NCI-H2029 (cell line): ENCODE data around the gene RNF166.

Experiments
- DNase-seq: peaks from one replicate; lab custom pipeline; 2025; lab: John Stamatoyannopoulos, UW

Gene RNF166

GRCh38 chr16:88706965-88707826, 988 bp upstream of the RNF166 start:
- DNase-seq = no peak

GRCh38 chr16:88705801-88706228, 393 bp downstream of the RNF166 start:
- DNase-seq = no peak

GRCh38 chr16:88705076-88705684, 1.0 kb downstream of the RNF166 start:
- DNase-seq = no peak

DNA sequence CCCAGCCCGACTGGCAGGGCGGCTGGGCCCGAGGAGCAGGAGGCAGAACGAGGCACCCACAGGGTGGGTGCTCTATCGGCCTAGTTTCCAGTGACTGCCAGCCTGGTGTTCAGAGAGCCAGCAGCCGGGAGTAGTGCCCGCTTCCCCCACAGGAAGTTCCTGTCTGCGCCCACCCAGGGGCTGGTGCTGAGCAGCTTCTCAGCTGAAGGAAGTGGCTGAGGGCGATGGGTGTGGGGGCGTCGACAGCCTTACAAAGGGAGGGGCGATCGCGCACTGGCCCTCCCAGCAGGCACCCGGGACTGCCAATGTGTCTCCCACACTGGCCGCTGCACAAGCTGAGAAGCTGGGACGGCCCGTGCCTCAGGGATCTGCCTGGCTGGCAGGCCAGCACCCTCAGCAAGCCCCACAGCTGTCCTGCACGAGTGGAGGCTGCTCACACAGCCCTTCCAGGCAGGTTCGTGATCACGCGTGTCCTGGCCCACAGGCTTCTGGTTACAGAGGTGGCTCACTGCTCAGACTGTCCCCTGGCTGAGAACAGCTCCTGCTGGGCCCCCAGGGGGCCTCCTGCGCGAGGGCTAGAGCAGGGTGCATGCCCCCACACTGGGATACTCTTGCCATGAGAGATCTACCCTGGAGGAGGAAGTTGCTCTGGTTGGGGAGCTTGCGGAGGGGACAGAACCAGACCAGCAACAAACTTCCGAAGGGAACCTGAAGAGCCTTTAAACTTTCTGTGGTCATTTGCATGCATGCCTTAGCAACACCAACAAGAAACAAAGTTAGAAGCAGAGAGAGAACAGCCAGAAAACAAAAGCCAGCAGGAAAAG, 2.5 kb downstream of the RNF166 start:
- DNase-seq = no peak

GRCh38 chr16:88702371-88703210, 3.6 kb downstream of the RNF166 start:
- DNase-seq = no peak

DNA sequence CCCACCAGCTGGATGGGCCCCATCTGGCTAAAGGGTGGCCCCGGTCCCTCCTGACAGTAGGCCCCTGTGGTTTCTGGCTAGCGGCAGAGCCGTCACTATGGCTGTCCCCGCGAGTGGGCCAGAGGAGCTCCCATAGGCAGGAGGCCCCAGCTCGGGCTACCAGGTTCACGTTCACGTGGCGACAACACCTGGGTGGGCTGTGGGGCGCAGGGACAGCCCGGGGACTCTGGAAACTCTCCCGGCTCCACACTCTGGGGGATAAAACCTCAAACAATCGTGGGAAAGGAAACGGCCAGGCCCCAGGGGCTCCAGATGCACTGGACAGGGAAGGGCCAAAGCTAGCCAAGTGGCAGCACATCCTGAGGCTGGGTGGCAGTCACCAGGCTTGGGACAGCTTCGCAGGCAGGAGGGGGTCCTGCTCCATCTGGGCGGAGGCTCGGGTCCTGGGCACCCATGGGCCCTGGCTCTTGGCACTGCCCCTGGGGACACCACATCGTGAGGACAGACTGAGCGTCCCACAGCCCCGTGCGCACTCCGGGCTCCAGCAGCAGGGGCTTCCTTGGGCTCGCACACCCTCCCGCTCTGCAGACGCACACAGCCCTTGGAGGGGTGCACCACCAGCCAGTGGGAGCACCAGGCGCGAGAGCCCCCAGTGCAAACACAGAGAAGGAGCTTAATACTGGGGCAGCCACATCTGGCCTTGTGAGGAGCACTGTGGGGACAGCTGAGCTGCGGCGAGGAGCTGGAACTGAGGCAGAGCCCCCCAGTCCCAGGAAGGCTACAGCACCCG, 4.4 kb downstream of the RNF166 start:
- no peak for DNase-seq

DNA sequence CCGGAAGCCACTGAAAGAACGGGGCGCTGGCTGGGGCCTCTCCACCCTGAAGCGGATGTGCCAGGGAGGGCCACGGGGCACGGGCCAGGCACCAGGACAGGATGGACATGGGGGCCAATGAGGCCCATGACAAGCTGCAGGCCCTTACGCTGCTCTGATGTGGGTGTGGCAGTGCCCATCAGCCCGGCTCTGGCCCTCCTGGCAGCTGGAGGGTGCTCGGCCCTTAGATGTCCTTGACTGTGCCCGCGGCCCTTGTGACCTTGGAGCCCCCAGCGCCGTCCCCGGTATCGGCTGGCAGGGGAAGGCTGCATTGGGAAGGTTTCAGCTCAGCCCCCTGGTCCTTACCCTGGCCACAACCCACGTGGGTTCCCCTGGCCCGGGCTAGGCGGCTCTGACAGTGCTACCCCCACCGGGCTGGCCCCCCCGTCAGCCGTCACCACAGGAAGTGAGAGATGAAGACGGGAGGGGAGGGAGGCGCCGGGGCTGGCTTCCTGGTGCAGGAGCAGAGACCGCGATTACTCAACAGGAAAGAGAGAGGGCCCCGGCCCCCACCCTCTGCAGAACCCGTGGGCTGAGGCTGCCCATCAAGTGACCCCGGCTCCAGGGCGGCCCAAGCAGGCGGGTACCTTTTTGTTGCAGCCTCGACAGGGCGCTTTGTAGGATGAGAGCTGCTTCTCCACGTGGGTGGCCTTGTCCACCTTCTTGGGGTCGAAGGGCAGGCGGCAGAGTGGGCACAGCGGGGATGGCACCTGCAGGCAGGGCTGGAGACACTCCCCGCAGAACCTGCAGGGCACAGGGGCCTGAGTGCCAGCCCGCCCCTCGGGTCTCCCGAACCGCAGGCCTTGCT, 5.3 kb downstream of the RNF166 start:
- no peak for DNase-seq

- no peak for DNase-seq
Observed at GRCh38 chr16:88700322-88700635, 5.9 kb downstream of the RNF166 start.

GRCh38 chr16:88699180-88699579, 7.0 kb downstream of the RNF166 start:
- DNase-seq = no peak

- no peak for DNase-seq
Observed at GRCh38 chr16:88698646-88699045, 7.6 kb downstream of the RNF166 start.

- DNase-seq = no peak
Observed at GRCh38 chr16:88697831-88698615, 8.2 kb downstream of the RNF166 start.

DNA sequence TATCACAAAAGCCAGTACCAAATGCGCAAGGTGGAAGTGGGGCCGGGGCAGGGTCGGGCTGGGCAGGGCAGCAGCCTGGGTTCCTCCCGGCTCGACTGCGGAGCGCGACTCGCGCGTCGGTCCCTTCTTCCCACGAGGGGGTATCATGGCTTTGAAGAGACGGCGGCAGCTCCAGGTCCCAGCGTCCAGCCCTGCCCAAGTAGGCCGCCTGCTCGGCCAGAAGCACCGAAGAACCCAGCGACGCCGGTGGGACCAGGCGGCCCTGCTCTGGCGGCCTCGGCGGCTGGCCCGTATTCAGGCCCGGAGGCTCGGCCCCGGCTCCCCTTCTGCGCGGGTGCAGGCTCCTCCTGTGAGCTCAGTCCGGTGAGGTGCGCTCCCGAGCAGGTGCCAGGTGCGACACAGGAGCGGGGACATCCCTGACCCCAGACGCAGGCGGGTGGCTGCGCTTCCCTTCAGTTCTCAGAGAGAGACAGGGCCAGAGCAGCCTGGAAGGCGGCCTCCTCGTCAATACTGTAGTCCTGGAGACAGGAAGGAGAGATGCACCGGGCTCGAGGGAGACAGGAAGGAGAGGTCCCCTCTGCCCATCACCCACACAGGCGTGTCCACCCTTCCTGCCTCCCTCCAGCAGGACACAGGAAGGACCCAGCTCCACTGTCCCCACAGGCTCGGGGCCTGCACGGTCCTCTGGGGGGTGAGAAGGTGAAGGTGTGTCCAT, 8.9 kb downstream of the RNF166 start:
- no peak for DNase-seq

DNA sequence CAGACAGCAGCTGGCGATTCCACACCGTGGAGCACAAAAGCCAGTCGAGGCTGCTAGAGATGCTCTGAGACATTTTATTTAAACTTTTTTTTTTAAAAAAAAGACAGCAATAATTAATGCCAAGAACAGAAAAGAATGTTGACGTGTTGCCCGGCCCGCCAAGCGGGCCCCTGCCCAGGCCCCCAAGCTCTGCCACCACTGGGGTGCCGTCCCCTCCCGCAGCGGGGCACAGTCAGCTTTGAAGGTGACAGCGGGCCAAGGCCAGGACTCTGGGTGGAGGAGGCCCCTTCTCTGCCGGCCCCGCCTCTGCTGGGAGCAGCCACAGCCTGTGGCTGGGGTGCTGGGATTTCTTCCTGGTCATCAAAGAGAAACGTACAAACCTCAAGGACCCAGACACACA, 9.8 kb downstream of the RNF166 start:
- DNase-seq = no peak

DNA sequence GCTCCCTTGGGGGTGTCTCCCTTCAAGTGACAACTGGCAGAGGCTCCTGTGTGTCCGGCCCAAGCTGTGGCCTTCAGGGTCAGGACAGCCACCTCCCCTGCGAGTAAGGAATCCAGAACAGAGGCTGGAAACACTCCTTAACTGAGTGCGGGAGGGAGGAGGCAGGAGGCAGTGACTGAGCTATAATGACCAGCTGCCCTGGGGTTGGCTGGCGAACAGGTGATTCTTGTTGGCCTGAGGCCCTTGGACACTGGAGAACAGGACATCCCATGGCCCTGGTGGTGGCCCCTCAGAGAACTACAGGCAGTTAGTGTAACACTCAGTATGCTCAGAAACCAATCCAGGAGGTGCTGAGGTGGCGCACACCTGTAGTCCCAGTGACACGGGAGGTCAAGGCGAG, 10.5 kb downstream of the RNF166 start:
- DNase-seq = no peak

GRCh38 chr16:88695218-88695617, 11.0 kb downstream of the RNF166 start:
- DNase-seq = no peak

DNA sequence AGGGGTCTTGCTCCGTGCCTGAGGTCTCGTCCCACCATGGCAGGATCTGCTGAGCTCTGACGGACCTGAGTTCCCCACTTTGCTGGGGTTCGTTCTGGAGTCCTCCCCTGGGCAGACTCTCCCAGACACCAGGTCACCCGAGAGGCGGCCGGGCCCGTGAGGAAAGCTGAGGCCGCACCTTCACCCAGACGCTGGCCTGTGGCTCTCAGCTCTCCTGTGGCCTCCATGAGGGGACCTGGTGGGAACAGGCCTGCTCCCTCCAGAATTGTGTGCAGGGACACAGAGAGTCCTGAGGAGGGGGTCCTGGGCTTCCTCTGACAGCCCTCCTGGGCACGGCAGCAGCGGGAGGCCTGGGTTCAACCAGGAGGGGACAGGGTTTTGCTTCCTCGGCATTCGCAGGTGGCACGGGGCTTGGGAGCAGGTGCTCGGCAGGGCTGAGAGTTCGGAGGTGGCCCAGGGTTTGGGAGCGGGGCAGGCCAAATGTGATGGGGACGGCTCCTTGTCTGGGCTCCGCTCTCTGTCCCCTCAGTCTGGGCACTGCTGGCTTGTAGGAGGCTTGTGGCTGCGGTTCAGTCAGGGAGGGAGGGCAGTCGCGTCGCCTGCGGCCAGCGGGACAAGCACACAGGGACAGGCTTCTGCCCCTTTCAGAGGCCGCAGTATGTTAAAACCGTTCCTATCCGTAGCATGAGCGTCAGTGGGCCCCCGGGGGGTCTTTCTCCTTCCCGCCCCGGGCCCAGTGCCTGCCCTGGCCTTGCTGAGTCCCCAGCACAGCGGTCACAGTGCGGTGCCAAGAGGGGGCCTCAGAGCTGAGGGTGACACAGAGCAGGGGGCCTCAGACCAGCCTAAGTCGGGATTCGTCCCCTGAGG, 11.8 kb downstream of the RNF166 start:
- DNase-seq = no peak

- no peak for DNase-seq
Observed at GRCh38 chr16:88693420-88694177, 12.6 kb downstream of the RNF166 start.
